Testis (tissue), 2 donors: Measurements from ENCODE around the gene RGS4.

ENCODE experiments used
- CTCF ChIP-seq, 3 experiments: fragments of 450-650 bp in 2 of 3; fragments of 200-600 bp in 1 of 3; sonication (generic) in 1 of 3; IDR thresholded peaks; one replicate each; pipeline ENCODE4 v1.5.1; 2016 to 2019; ENCODE audit warnings: antibody characterized with exemption in 3 of 3, mild to moderate bottlenecking in 2 of 3, moderate library complexity in 1 of 3
- POLR2A ChIP-seq: fragments of 450-650 bp; IDR thresholded peaks from one replicate; pipeline ENCODE4 v1.6.1; 2017; ENCODE audit warnings: antibody characterized with exemption, mild to moderate bottlenecking, moderate library complexity

- no peak for TF ChIP-seq CTCF (IDR thresholded peaks at IDR 0.05)
- TF ChIP-seq POLR2A: no peak
Observed at GRCh38 chr1:163046071-163046470, 23.1 kb upstream of the RGS4 start.
